ENCODE data around the gene RNU6-7.
A peak's percentile ranks its signal among the peaks of the same experiment; 100 is the strongest.

The RNU6-7 gene

GRCh38 chr14:32205554-32205953, 3.7 kb downstream of the RNU6-7 start:
- DNase-seq (ENCODE audit: low read depth), result no peak

DNA sequence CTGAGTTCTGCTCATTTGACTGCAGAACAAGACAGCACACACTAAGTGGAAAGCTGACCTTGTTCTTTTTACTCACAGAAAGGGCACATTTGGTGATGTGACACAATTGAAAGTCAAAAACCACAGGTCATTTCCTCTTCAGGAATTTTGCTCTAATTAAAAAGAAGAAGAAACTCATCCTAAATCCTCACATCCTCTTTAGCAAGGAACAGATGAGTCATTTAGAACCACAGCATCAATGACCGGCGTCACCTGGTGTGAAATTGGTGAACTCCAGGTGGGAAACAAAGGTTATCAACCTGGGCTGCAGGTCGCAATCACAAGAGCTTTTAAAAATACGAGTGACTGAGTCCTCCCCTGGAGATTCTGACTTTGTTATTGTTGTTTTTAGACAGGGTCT, 4.1 kb downstream of the RNU6-7 start:
- no peak for DNase-seq (ENCODE audit: low read depth)

- DNase-seq (ENCODE audit: low read depth), result no peak
These were observed 4.7 kb downstream of the RNU6-7 start for GRCh38 chr14:32206552-32206951.

- no peak for DNase-seq (ENCODE audit: low read depth)
These were observed 6.6 kb downstream of the RNU6-7 start for GRCh38 chr14:32208490-32208889.

DNA sequence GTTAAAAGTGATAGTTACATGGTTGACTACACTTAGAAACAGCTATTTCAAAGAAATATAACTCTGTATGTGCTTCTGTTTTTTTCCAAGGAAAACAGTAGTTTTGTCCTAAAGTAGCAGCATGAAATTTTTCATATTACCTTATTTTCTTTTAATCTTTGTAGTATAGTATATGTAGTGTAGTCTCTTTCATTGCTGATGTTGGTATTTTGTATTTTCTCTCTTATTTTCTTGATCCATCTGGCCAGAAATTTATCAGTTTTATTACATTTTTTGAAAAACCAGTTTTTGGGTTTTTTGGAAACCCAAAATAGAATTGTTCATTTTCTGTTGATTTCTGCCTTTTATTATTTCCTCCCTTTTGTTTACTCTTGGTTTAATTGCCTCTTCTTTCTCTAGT, 7.6 kb downstream of the RNU6-7 start:
- no peak for DNase-seq (ENCODE audit: low read depth)

GRCh38 chr14:32211068-32211404, 9.2 kb downstream of the RNU6-7 start:
- no peak for DNase-seq (ENCODE audit: low read depth)

- no peak for DNase-seq (ENCODE audit: low read depth)
These were observed 11.0 kb downstream of the RNU6-7 start for GRCh38 chr14:32212833-32213232.

GRCh38 chr14:32217301-32217700, 15.5 kb downstream of the RNU6-7 start:
- no peak for DNase-seq (ENCODE audit: low read depth)

DNA sequence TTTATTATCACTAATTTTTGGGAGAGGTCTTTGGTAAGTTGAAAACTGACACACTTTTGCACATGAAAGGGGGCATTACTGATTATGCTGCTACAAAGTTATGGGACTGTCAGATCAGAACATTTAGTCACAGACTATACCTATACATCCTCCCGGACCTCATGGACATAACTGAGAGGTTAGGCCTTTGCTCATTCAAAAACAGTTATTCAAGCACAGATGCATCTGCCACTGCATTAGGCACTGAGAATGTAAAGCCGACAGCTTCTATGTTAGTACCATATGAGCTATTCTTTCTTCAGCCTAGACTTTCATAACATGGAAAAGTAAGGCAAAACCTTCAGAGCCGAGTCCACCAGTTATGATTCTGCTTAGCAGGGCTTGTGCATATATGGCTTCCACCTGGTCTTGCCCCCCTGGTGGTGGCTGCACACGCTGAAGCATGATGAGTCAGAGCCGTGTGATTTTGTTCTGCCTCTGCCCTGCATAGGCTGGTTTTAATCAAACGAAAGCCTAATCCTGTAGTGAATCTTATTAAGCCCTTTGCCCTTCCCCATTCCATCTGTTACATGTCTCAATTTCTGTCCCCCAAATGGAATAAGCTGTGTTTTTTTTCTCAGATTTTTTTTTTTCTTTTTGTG, 23.0 kb downstream of the RNU6-7 start:
- DNase-seq (ENCODE audit: low read depth), result peak; percentile 79

DNA sequence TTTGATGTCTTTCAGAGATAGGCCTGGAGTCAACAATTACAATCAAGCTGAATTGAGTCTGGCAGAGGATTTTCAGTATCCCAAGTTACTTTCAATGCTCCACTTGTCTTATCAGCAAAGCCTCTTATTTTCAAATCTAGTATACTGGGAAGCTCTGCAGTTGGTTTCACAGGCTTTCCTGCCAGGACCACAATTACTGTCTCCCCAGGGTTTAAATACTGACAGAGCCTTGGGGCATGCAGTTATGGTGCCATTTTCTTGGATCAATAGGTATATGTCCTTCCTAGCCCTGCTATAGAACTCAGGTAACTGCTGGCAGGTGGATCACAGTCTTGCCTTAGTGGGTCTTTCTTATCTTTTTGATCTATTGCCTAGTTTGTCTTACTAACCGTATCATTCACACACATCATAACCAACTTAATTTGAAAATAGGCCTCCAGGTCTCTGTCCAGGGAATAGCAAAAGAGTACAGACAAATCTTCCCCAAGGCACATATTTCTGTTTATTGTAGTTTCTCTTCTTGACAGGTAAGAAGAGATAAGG, 23.6 kb downstream of the RNU6-7 start:
- no peak for DNase-seq (ENCODE audit: low read depth)

DNA sequence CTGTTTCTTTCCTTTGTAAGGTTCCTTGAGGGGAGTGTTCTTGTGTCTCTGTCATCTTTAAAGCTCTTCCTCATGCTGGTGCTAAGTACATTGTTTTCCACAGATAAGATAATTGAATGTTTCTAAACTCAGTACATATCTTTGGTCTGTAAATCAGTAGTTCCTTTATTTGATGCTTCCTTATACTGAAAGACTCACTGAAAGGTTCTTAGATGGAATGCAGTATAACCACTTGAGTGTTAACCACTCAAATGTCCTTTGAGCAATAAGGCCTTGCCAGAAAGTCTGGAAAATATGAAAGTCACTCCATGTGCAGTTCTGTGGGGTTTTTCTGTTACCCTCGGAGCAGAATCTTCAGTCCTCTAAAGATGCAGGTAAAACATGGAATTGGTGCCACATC, 24.2 kb downstream of the RNU6-7 start:
- DNase-seq (ENCODE audit: low read depth), result no peak

DNA sequence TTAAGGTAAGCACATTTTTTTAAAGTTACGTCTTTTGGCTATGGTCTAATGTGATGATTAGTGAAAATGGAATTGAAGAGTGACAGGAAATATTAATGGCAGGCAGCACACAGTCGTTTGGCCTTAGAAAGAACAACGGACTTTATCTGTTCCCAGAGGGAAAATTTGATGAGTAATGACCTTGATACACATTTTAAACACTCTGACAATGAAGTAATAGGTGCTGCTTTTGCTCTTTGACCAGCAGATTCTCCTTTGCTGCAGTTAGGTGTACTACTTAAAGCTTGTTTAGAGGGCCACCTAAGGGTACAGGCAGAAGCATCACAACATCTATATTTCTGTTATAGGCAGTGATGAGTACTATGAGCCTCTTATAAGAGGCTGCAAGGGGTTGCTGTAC, 28.3 kb downstream of the RNU6-7 start:
- DNase-seq (ENCODE audit: low read depth), result peak; percentile 55

- DNase-seq (ENCODE audit: low read depth), result peak; percentile 82
These were observed 28.9 kb downstream of the RNU6-7 start for GRCh38 chr14:32230695-32231280.

DNA sequence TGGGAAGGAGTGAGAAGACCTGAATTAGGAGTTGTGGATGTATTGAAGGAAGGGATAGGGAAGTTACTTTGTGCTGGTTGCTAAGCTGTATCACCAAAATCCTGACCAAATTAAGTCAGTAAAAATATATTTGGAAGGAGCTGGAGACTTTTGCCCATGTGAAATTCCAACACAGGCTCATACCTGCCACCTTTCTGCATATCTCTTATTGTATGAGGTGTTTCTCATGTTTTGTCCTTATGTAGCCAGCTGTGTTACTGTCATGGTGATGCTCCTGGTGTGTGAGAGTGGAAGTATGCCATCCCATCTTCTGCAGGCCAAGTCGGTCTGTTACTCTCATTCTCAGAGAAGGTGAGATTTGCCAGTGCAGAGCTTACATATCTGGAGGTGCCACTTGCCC, 30.6 kb downstream of the RNU6-7 start:
- no peak for DNase-seq (ENCODE audit: low read depth)

DNA sequence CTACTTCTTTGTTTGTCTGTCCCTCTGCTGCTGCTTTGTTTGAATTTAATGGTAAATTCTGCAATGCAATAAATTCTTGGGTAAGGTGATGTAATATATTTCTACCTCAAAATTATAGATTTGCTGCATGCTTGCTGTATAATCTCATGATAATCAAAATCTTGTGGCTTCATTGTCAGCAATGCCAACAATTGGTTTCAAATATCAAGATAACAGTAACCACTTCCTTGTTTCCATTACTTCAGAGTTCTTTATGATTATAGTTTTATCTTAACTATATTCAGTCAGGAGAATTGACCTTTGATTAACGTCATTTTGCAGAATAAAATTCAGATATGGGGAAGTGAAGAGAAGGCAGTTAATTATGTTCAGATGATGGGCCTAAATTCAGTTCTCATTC, 31.4 kb downstream of the RNU6-7 start:
- no peak for DNase-seq (ENCODE audit: low read depth)

DNA sequence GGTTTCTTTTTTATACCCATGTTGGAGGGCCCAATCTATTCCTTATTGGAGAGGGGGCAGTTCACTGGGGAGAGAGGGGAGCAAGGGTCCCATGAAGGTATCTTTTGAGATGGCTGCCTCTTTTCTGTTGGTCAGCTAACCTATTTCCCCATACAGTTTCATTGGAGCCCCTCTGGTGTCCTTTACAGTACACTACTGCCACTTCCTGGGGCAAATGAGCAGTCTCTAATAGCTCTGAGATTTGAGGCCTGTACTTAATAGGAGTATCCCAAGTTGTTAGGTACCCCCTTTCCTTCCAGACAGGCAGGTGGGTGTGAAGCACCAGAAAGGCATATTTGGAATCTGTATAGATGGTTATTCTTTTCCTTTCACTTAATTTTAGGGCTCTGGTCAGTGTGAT, 42.6 kb downstream of the RNU6-7 start:
- no peak for DNase-seq (ENCODE audit: low read depth)

GRCh38 chr14:32246751-32247150, 44.9 kb downstream of the RNU6-7 start:
- DNase-seq (ENCODE audit: low read depth), result no peak

DNA sequence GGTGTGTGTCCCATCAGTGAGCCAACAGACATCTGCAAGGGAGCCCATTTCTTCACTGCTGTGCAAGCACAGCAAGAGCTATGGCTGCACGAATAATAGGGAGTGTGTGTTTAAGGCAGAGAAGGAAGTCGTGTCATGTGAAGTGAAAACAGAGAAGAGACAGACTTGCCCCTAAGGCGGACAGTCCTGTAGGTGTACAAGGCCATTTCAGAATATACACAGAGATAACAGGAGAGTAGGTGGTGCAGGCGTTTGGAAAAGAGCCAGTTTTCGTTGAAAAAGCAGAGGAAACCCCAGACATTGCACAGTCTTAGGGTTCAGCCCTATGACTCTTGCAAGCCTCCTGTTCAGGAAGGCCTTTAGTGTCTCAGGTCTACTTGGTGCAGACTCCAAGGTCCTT, 47.5 kb downstream of the RNU6-7 start:
- DNase-seq (ENCODE audit: low read depth), result no peak

- DNase-seq (ENCODE audit: low read depth), result no peak
These were observed 47.9 kb downstream of the RNU6-7 start for GRCh38 chr14:32249780-32250179.

- no peak for DNase-seq (ENCODE audit: low read depth)
These were observed 48.8 kb downstream of the RNU6-7 start for GRCh38 chr14:32250681-32251080.

GRCh38 chr14:32251530-32251929, 49.7 kb downstream of the RNU6-7 start:
- DNase-seq (ENCODE audit: low read depth), result no peak

Data from iris pigment epithelial cell (primary cell).